HEK293T (cell line): ENCODE results near the gene BABAM1.

Experiments
- CTCF ChIA-PET: fragments of 350-600 bp; formaldehyde crosslinking; extraction: SDS; loops from one replicate; lab custom pipeline; 2021; ENCODE audit warnings: antibody characterized with exemption, inconsistent platforms; lab: Yijun Ruan, JAX
- POLR2A ChIA-PET: fragments of 350-600 bp; formaldehyde crosslinking; extraction: SDS; loops from one replicate; lab custom pipeline; 2020; ENCODE audit warnings: antibody characterized with exemption, inconsistent platforms; lab: Yijun Ruan, JAX
- DNase-seq: peaks from one replicate; pipeline ENCODE4 v3.0.0; 2012; ENCODE audit warnings: mixed read lengths; ENCODE audit errors: extremely low spot score
- ARNT ChIP-seq: fragments of 450-650 bp; IDR thresholded peaks from 2 replicates; pipeline ENCODE4 v1.6.1; 2017; ENCODE audit warnings: mild to moderate bottlenecking
- BHLHE40 ChIP-seq: fragments of 450-650 bp; IDR thresholded peaks from 2 replicates; pipeline ENCODE4 v1.6.1; 2016; ENCODE audit warnings: mild to moderate bottlenecking, moderate library complexity, borderline replicate concordance
- CTBP1 ChIP-seq: fragments of 450-650 bp; IDR thresholded peaks from 2 replicates; pipeline ENCODE4 v1.6.1; 2016; ENCODE audit warnings: borderline replicate concordance
- ELF4 ChIP-seq: fragments of 450-650 bp; IDR thresholded peaks from 2 replicates; pipeline ENCODE4 v1.6.1; 2017; ENCODE audit warnings: antibody characterized with exemption
- FOXA1 ChIP-seq: fragments of 450-650 bp; IDR thresholded peaks from 2 replicates; pipeline ENCODE4 v1.6.1; 2016; ENCODE audit warnings: mild to moderate bottlenecking
- FOXK2 ChIP-seq: fragments of 450-650 bp; IDR thresholded peaks from 2 replicates; pipeline ENCODE4 v1.6.1; 2016; ENCODE audit warnings: mild to moderate bottlenecking
- FOXM1 ChIP-seq: fragments of 450-650 bp; IDR thresholded peaks from 2 replicates; pipeline ENCODE4 v1.6.1; 2017; ENCODE audit warnings: mild to moderate bottlenecking, borderline replicate concordance
- HDGF ChIP-seq: fragments of 450-650 bp; IDR thresholded peaks from 2 replicates; pipeline ENCODE4 v1.6.1; 2017; ENCODE audit warnings: antibody characterized with exemption, borderline replicate concordance
- L3MBTL2 ChIP-seq: fragments of 450-650 bp; conservative IDR thresholded peaks from 2 replicates; pipeline ENCODE4 v1.6.1; 2016; ENCODE audit warnings: mild to moderate bottlenecking
- LEF1 ChIP-seq: fragments of 450-650 bp; IDR thresholded peaks from 2 replicates; pipeline ENCODE4 v1.6.1; 2017; ENCODE audit warnings: mild to moderate bottlenecking, borderline replicate concordance
- NFRKB ChIP-seq: fragments of 450-650 bp; IDR thresholded peaks from 2 replicates; pipeline ENCODE4 v1.6.1; 2016; ENCODE audit warnings: mild to moderate bottlenecking, moderate library complexity
- SP1 ChIP-seq: fragments of 450-650 bp; IDR thresholded peaks from 2 replicates; pipeline ENCODE4 v1.6.1; 2017
- SUZ12 ChIP-seq: fragments of 450-650 bp; IDR thresholded peaks from 2 replicates; pipeline ENCODE4 v1.6.1; 2016; ENCODE audit warnings: mild to moderate bottlenecking
- TARDBP ChIP-seq: fragments of 450-650 bp; IDR thresholded peaks from 2 replicates; pipeline ENCODE4 v1.6.1; 2016
- ZNF384 ChIP-seq: fragments of 450-650 bp; IDR thresholded peaks from 2 replicates; pipeline ENCODE4 v1.6.1; 2016
- TF ChIP-seq, protein P1 (sequence below): fragments of 450-650 bp; IDR thresholded peaks from 2 replicates; pipeline ENCODE4 v1.6.1; 2016

Gene BABAM1

DNA sequence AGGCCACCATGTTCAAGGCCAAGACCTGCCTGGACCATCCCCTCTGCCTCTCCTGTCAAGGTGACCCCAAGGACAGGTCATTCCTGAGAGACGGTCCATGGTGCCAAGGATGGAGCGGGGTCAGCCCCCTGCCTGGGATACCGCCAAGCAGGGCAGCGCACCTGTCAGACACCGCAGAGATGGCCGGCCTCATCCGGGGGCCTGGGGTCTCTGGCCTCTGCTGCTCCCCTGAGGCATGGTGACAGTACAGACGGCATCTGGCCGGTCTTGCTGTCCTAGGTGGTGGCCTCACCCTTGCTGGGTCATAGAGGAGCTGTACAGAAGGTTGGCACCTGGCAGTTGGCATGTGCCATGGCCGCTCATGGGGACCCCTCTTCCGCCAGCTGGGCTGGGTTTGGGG lies 53.2 kb downstream of the BABAM1 start:
- TF ChIP-seq SUZ12 = no peak
- TF ChIP-seq NFRKB = no peak
- TF ChIP-seq HDGF = no peak
- no peak for TF ChIP-seq L3MBTL2
- TF ChIP-seq, protein P1, sequence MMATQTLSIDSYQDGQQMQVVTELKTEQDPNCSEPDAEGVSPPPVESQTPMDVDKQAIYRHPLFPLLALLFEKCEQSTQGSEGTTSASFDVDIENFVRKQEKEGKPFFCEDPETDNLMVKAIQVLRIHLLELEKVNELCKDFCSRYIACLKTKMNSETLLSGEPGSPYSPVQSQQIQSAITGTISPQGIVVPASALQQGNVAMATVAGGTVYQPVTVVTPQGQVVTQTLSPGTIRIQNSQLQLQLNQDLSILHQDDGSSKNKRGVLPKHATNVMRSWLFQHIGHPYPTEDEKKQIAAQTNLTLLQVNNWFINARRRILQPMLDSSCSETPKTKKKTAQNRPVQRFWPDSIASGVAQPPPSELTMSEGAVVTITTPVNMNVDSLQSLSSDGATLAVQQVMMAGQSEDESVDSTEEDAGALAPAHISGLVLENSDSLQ = no peak
- no peak for TF ChIP-seq BHLHE40
- no peak for TF ChIP-seq FOXK2
- TF ChIP-seq TARDBP = no peak
- no peak for TF ChIP-seq SP1
- no peak for DNase-seq
- ChIA-PET POLR2A (interaction anchor here (1.7 kb wide), 1 partner anchor 11 kb away, joined by 5 read pairs; the partner anchor contains the start of gene DDA1), CTCF (no interaction called here)

- CTCF ChIA-PET = no interaction called here
These were observed 54.6 kb downstream of the BABAM1 start for GRCh38 chr19:17321655-17322489.

GRCh38 chr19:17322854-17323253 lies 55.6 kb downstream of the BABAM1 start:
- DNase-seq = no peak
- ChIA-PET POLR2A (interaction anchor here (1.7 kb wide), 1 partner anchor 10 kb away, joined by 8 read pairs; no protein-coding TSS in a partner anchor), CTCF (no interaction called here)
- TF ChIP-seq FOXK2 (no peak), SP1 (no peak), HDGF (no peak), ELF4 (no peak), ARNT (no peak), FOXA1 (no peak), L3MBTL2 (no peak), SUZ12 (no peak), BHLHE40 (no peak), FOXM1 (no peak), LEF1 (no peak), CTBP1 (no peak), ZNF384 (no peak), TARDBP (no peak), NFRKB (no peak)
- TF ChIP-seq, protein P1 = no peak

More at GRCh38 chr19:17321655-17322489, 54.6 kb downstream of the BABAM1 start:
- no peak for DNase-seq
- TF ChIP-seq SUZ12 = no peak
- TF ChIP-seq SP1 = no peak
- TF ChIP-seq LEF1 = no peak
- TF ChIP-seq, protein P1 = no peak
- no peak for TF ChIP-seq FOXK2
- no peak for TF ChIP-seq ZNF384
- no peak for TF ChIP-seq L3MBTL2
- no peak for TF ChIP-seq NFRKB
- no peak for TF ChIP-seq TARDBP
- no peak for TF ChIP-seq ARNT
- POLR2A ChIA-PET = interaction anchor here (1.0 to 1.7 kb wide), 3 partner anchors 9 to 13 kb away, joined by 5 to 8 read pairs (median 5); partner anchors contain the start of gene DDA1

- ChIA-PET CTCF (no interaction called here), POLR2A (interaction anchor here (1.6 to 1.7 kb wide), 2 partner anchors 9 to 14 kb away, joined by 5 to 8 read pairs; partner anchors contain the start of gene DDA1)
- no peak for DNase-seq
- TF ChIP-seq HDGF = no peak
- TF ChIP-seq BHLHE40 = no peak
- TF ChIP-seq ARNT = no peak
- no peak for TF ChIP-seq SUZ12
- TF ChIP-seq CTBP1 = no peak
- no peak for TF ChIP-seq FOXM1
- TF ChIP-seq NFRKB = no peak
- TF ChIP-seq FOXK2 = no peak
These were observed 56.2 kb downstream of the BABAM1 start for GRCh38 chr19:17323300-17323963.

GRCh38 chr19:17323964-17324332 lies 56.7 kb downstream of the BABAM1 start:
- ChIA-PET CTCF (no interaction called here), POLR2A (interaction anchor here (1.6 kb wide), 1 partner anchor 15 kb away, joined by 5 read pairs; the partner anchor contains the start of gene DDA1)
- no peak for DNase-seq
- TF ChIP-seq ELF4 (no peak), SP1 (no peak), FOXA1 (no peak), FOXM1 (no peak), CTBP1 (no peak), ZNF384 (no peak), FOXK2 (no peak), BHLHE40 (no peak), NFRKB (no peak), TARDBP (no peak)
